Smooth muscle cell (in vitro differentiated cells): ENCODE measurements around the gene FNDC3B. TPM values are rescaled to one million over a fixed set of nuclear protein-coding genes. Genes with fewer than 3 reads are reported as not detected.
A peak's percentile ranks its signal among the peaks of the same experiment; 100 is the strongest.

Source experiments
- DNase-seq: peaks from one replicate; lab custom pipeline; 2025; ENCODE audit not compliant: unreplicated experiment; lab: John Stamatoyannopoulos, UW
- H2AFZ ChIP-seq: fragments of 200-600 bp; sonication (generic); 2 replicates; pipeline ENCODE4 v1.6.0; 2016; ENCODE audit warnings: antibody characterized with exemption, low read depth, mild to moderate bottlenecking
- H3F3A ChIP-seq: fragments of 200-600 bp; sonication (generic); 2 replicates; pipeline ENCODE4 v1.6.0; 2017; ENCODE audit warnings: antibody characterized with exemption, low read depth
- H3K27ac ChIP-seq: fragments of 200-600 bp; sonication (generic); 2 replicates; pipeline ENCODE4 v1.5.1; 2016; ENCODE audit warnings: low read depth, mild to moderate bottlenecking
- H3K27me3 ChIP-seq: fragments of 200-600 bp; sonication (generic); 2 replicates; pipeline ENCODE4 v1.6.1; 2016; ENCODE audit warnings: low read depth, mild to moderate bottlenecking
- H3K36me3 ChIP-seq: fragments of 200-600 bp; sonication (generic); 2 replicates; pipeline ENCODE4 v1.5.1; 2016; ENCODE audit warnings: low read depth
- H3K4me1 ChIP-seq: fragments of 200-600 bp; sonication (generic); 2 replicates; pipeline ENCODE4 v1.5.1; 2016; ENCODE audit warnings: low read depth
- H3K4me2 ChIP-seq: fragments of 200-600 bp; sonication (generic); 2 replicates; pipeline ENCODE4 v1.6.0; 2016; ENCODE audit warnings: mild to moderate bottlenecking
- H3K4me3 ChIP-seq: fragments of 200-600 bp; sonication (generic); 2 replicates; pipeline ENCODE4 v1.5.1; 2016; ENCODE audit warnings: mild to moderate bottlenecking
- H3K79me2 ChIP-seq: fragments of 200-600 bp; sonication (generic); 2 replicates; pipeline ENCODE4 v1.6.0; 2016; ENCODE audit warnings: low read depth, mild to moderate bottlenecking
- H3K9ac ChIP-seq: fragments of 200-600 bp; sonication (generic); 2 replicates; pipeline ENCODE4 v1.6.0; 2016; ENCODE audit warnings: low read depth
- H3K9me3 ChIP-seq: fragments of 200-600 bp; sonication (generic); replicated peaks from 2 replicates; pipeline ENCODE4 v1.5.1; 2016; ENCODE audit warnings: low read depth
- H4K20me1 ChIP-seq: fragments of 200-600 bp; sonication (generic); 2 replicates; pipeline ENCODE4 v1.6.0; 2016; ENCODE audit warnings: low read depth
- WGBS: methylation state at CpG from one replicate; pipeline ENCODE4 v1.1.7; 2016; ENCODE audit warnings: low lambda C conversion rate; 5-methylcytosine and 5-hydroxymethylcytosine counted together
- polyA plus RNA-seq: library from polyadenylated mRNA; unstranded; fragments of >200 nt; fragmentation: Nextera tagmentation; extraction: Ambion mirVana; gene quantifications from 2 replicates; pipeline ENCODE4 v1.2.1, GENCODE V29; 2016
- total RNA-seq: library from RNA; depleted of rRNA; stranded (reverse); fragments of >200 nt; gene quantifications from 2 replicates; pipeline ENCODE4 v1.2.3, GENCODE V29; 2014
- TF ChIP-seq, protein P1 (sequence below): fragments of 200-600 bp; sonication (generic); IDR thresholded peaks from 2 replicates; pipeline ENCODE4 v1.5.1; 2017; ENCODE audit warnings: borderline replicate concordance, mild to moderate bottlenecking, antibody characterized with exemption; ENCODE audit not compliant: insufficient read depth, poor library complexity, severe bottlenecking

FNDC3B gene
- total and polyA plus RNA-seq, 2 experiments from 2014 or later: 149 to 294 TPM

DNA sequence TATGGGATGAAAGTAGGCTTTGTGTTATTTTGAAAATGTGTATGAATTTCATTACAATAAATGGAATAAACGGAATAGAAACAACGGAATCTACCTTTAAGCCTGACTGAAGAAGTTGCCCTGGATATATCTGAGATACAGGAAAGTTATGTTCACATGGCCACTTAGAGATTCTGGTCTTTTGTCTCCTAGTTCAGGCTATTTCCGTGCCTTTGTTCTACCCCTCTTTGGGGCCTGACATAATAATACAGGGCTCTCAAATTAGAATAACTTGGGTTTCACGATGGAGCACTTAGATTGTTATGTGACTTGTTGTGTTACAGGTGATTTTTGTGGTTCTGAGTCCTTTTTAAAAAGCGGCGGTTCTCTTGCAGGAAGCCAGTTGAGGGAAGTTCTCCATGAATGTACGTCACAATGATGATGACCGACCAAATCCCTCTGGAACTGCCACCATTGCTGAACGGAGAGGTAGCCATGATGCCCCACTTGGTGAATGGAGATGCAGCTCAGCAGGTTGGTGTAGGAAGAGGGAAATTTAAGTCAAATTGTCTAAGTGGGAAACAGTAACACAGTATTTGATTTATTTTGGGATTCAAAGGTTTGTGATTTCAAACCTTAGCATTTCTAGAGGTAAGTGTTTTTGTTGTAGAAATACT lies 72.8 kb downstream of the FNDC3B start:
- H3K4me3 ChIP-seq: no peak overlapping the region
- peaks cover 6% of the 10 kb centered on the region for H3K36me3 ChIP-seq
- H3K4me2 ChIP-seq: no peak overlapping the region
- H3K27me3 ChIP-seq: no peaks in the 10 kb centered on the region
- no peak overlapping the region for H2AFZ ChIP-seq
- WGBS: 93% methylated on average over 9 of the region's 9 CpGs
- TF ChIP-seq, protein P1, sequence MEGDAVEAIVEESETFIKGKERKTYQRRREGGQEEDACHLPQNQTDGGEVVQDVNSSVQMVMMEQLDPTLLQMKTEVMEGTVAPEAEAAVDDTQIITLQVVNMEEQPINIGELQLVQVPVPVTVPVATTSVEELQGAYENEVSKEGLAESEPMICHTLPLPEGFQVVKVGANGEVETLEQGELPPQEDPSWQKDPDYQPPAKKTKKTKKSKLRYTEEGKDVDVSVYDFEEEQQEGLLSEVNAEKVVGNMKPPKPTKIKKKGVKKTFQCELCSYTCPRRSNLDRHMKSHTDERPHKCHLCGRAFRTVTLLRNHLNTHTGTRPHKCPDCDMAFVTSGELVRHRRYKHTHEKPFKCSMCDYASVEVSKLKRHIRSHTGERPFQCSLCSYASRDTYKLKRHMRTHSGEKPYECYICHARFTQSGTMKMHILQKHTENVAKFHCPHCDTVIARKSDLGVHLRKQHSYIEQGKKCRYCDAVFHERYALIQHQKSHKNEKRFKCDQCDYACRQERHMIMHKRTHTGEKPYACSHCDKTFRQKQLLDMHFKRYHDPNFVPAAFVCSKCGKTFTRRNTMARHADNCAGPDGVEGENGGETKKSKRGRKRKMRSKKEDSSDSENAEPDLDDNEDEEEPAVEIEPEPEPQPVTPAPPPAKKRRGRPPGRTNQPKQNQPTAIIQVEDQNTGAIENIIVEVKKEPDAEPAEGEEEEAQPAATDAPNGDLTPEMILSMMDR: no peak
- H3K79me2 ChIP-seq: peaks cover 98% of the 10 kb centered on the region
- H3K9me3 ChIP-seq: no peaks in the 10 kb centered on the region
- H3K9ac ChIP-seq: no peak overlapping the region
- H3K4me1 ChIP-seq: peaks cover under 1% of the 10 kb centered on the region
- peak overlapping the region; percentile 58 for H3K27ac ChIP-seq
- H3F3A ChIP-seq: peaks cover 30% of the 10 kb centered on the region
- no peak for DNase-seq
- peaks cover 100% of the 10 kb centered on the region for H4K20me1 ChIP-seq

DNA sequence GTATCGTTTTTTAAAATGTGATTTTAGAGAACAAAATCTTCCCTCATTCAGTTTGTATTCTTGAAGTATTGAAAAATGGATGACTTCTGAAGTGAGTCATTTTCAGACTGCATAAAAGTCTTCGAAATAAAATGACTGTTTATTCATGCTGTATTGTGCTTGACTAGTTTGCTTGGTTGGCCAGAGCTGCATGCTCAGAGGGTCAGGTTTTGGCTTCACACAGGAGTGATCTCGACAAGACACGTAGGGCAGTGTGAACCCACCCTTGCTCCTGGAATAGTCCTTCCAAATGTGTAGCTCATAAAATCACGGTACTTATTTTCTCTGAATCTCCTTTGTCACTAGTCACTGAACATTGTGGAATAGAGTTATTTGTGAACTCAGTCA lies 73.3 kb downstream of the FNDC3B start:
- Histone ChIP-seq H3K4me3 (no peak overlapping the region), H4K20me1 (peaks cover 100% of the 10 kb centered on the region), H3K9me3 (no peaks in the 10 kb centered on the region), H3K4me2 (no peak overlapping the region), H3K79me2 (peaks cover 98% of the 10 kb centered on the region), H3K9ac (no peak overlapping the region), H3K27me3 (no peaks in the 10 kb centered on the region), H3K4me1 (no peaks in the 10 kb centered on the region), H3F3A (peaks cover 33% of the 10 kb centered on the region), H3K36me3 (peaks cover 6% of the 10 kb centered on the region), H3K27ac (peak overlapping the region; percentile 58), H2AFZ (no peak overlapping the region)
- DNase-seq: no peak
- TF ChIP-seq, protein P1: no peak
- 91% methylated on average over 5 of the region's 5 CpGs for WGBS

- Histone ChIP-seq H4K20me1 (peaks cover 100% of the 10 kb centered on the region), H3K27me3 (no peaks in the 10 kb centered on the region), H3K27ac (peak overlapping the region; percentile 58), H3K79me2 (peaks cover 98% of the 10 kb centered on the region), H2AFZ (no peak overlapping the region), H3K4me3 (no peak overlapping the region), H3F3A (peaks cover 43% of the 10 kb centered on the region), H3K9ac (no peak overlapping the region), H3K9me3 (no peaks in the 10 kb centered on the region), H3K36me3 (peaks cover 9% of the 10 kb centered on the region), H3K4me2 (no peak overlapping the region), H3K4me1 (no peaks in the 10 kb centered on the region)
- no peak for DNase-seq
- WGBS: 98% methylated on average over 5 of the region's 5 CpGs
- TF ChIP-seq, protein P1: no peak
Observed at GRCh38 chr3:172113710-172114109, 74.3 kb downstream of the FNDC3B start.

GRCh38 chr3:172115059-172115458 lies 75.7 kb downstream of the FNDC3B start:
- no peak overlapping the region for H2AFZ ChIP-seq
- H3K27ac ChIP-seq: peak overlapping the region; percentile 58
- DNase-seq: no peak
- H3K4me1 ChIP-seq: no peaks in the 10 kb centered on the region
- H3K36me3 ChIP-seq: peaks cover 9% of the 10 kb centered on the region
- no peak overlapping the region for H3K4me2 ChIP-seq
- TF ChIP-seq, protein P1: no peak
- no peak overlapping the region for H3K4me3 ChIP-seq
- H3K27me3 ChIP-seq: no peaks in the 10 kb centered on the region
- peaks cover 48% of the 10 kb centered on the region for H3F3A ChIP-seq
- peaks cover 100% of the 10 kb centered on the region for H3K79me2 ChIP-seq
- H4K20me1 ChIP-seq: peaks cover 100% of the 10 kb centered on the region
- 94% methylated on average over 1 of the region's 1 CpG for WGBS
- H3K9ac ChIP-seq: no peak overlapping the region
- no peaks in the 10 kb centered on the region for H3K9me3 ChIP-seq
